CD4-positive, alpha-beta T cell (primary cell): ENCODE data around the gene TUB. TPM values are rescaled to one million over a fixed set of nuclear protein-coding genes. Genes with fewer than 3 reads are reported as not detected.

Source experiments
- ATAC-seq: fragments of 200-7000 bp; cut with Tn5 transposase; one replicate; pipeline ENCODE4 v1.10.0; 2022; ENCODE audit warnings: mild to moderate bottlenecking; ENCODE audit not compliant: poor library complexity
- CTCF ChIA-PET: fragments of 350-600 bp; sonication (Branson Sonifier 250); formaldehyde crosslinking; loops from one replicate; lab custom pipeline; 2021; ENCODE audit warnings: antibody characterized with exemption, inconsistent platforms; lab: Charles Lee
- POLR2A ChIA-PET: fragments of 350-600 bp; sonication (Branson Sonifier 250); formaldehyde crosslinking; loops from one replicate; lab custom pipeline; 2021; ENCODE audit warnings: antibody characterized with exemption, inconsistent platforms; lab: Charles Lee
- DNase-seq, 14 experiments: peaks; one replicate each; pipeline ENCODE4 v3.0.0-alpha.2; 2013 to 2020; ENCODE audit warnings: mixed read lengths in 2 of 14
- H3K27ac ChIP-seq, 2 donors: one replicate each; pipeline versions ENCODE4 v1.5.1 to v1.7.0; 2013; ENCODE audit warnings: low read length in 2 of 2, low read depth in 1 of 2, mild to moderate bottlenecking in 1 of 2
- H3K27me3 ChIP-seq, 2 experiments: 1 replicate in 1 of 2; 2 replicates in 1 of 2; pipeline versions ENCODE4 v1.6.1 to v1.7.0; 2013; ENCODE audit warnings: low read length in 2 of 2, control low read depth in 1 of 2, mild to moderate bottlenecking in 1 of 2, moderate library complexity in 1 of 2; ENCODE audit not compliant: insufficient read depth in 2 of 2, control insufficient read depth in 1 of 2
- H3K36me3 ChIP-seq: one replicate; pipeline ENCODE4 v1.6.1; 2013; ENCODE audit warnings: low read length, control low read depth; ENCODE audit not compliant: insufficient read depth
- H3K4me1 ChIP-seq: one replicate; pipeline ENCODE4 v1.6.1; 2013; ENCODE audit warnings: low read length, control low read depth; ENCODE audit not compliant: insufficient read depth
- H3K4me3 ChIP-seq: one replicate; pipeline ENCODE4 v1.5.1; 2013; ENCODE audit warnings: mild to moderate bottlenecking, low read length, moderate library complexity
- H3K9me3 ChIP-seq, 2 experiments: 1 replicate in 1 of 2; 2 replicates in 1 of 2; pipeline versions ENCODE4 v1.6.1 to v1.7.0; 2013; ENCODE audit warnings: low read length in 2 of 2, mild to moderate bottlenecking in 2 of 2, control low read depth in 1 of 2, moderate library complexity in 1 of 2; ENCODE audit not compliant: control insufficient read depth in 1 of 2, insufficient read depth in 1 of 2
- H3K27ac Mint-ChIP-seq: one replicate; pipeline ENCODE4 v1.8.0; 2020; ENCODE audit warnings: mixed read lengths
- H3K27me3 Mint-ChIP-seq: one replicate; pipeline ENCODE4 v1.8.0; 2021; ENCODE audit warnings: mixed read lengths
- H3K36me3 Mint-ChIP-seq: one replicate; pipeline ENCODE4 v1.8.0; 2021; ENCODE audit warnings: low read depth, mixed read lengths
- H3K4me1 Mint-ChIP-seq: one replicate; pipeline ENCODE4 v1.8.0; 2021; ENCODE audit warnings: low read depth, mixed read lengths
- H3K4me3 Mint-ChIP-seq: one replicate; pipeline ENCODE4 v1.8.0; 2020; ENCODE audit warnings: mild to moderate bottlenecking, mixed read lengths
- H3K9me3 Mint-ChIP-seq: one replicate; pipeline ENCODE4 v1.8.0; 2020; ENCODE audit warnings: mixed read lengths
- CTCF ChIP-seq: fragments of 200-600 bp; IDR thresholded peaks from one replicate; pipeline ENCODE4 v1.8.0; 2022; ENCODE audit warnings: antibody characterized with exemption, mild to moderate bottlenecking
- intact Hi-C, 2 experiments: fragments of 100-400 bp; cut with DNase I in 1 of 2; cut with micrococcal nuclease in 1 of 2; formaldehyde crosslinking; loops; one replicate each; pipeline versions ENCODE4 v1.15.1 to v1.9.0; 2023 to 2025; cut with DNase I, micrococcal nuclease
- total RNA-seq, 174 experiments: library from RNA in 2 of 174; stranded (reverse) in 2 of 174; gene quantifications; one replicate each; pipeline ENCODE4 v1.2.3 and lab custom pipeline; 2021 to 2026

TUB gene
- total RNA-seq, 2 experiments from 2014 or later = 0.08 TPM; not detected in 1

- Mint-ChIP-seq H3K27ac (no peak overlapping the region), H3K27me3 (peaks cover 34% of the 10 kb centered on the region), H3K4me3 (no peak overlapping the region), H3K36me3 (no peaks in the 10 kb centered on the region), H3K9me3 (no peaks in the 10 kb centered on the region), H3K4me1 (no peaks in the 10 kb centered on the region)
- Histone ChIP-seq H3K4me1 (no peaks in the 10 kb centered on the region), H3K4me3 (no peak overlapping the region), H3K9me3 (no peaks in the 10 kb centered on the region), H3K27ac (no peak overlapping the region), H3K27me3 (peaks cover 0 to 2% of the 10 kb centered on the region in 2 experiments), H3K36me3 (no peaks in the 10 kb centered on the region)
- CTCF ChIA-PET = interaction anchor here (1.0 to 1.1 kb wide), 2 partner anchors 8 to 15 kb away, joined by 3 to 5 read pairs; no protein-coding TSS in a partner anchor
- POLR2A ChIA-PET = no interaction called here
- no peak for TF ChIP-seq CTCF
- ATAC-seq (no peak), DNase-seq (no peak)
- intact Hi-C loops = no loop called here
Measured at GRCh38 chr11:8041576-8041975, 39.4 kb upstream of the TUB start.

- H3K36me3 Mint-ChIP-seq = no peaks in the 10 kb centered on the region
- no peaks in the 10 kb centered on the region for H3K4me1 Mint-ChIP-seq
- DNase-seq (no peak), ATAC-seq (no peak)
- intact Hi-C loops = no loop called here
- ChIA-PET CTCF (no interaction called here), POLR2A (no interaction called here)
- Histone ChIP-seq H3K9me3 (no peaks in the 10 kb centered on the region), H3K4me3 (no peak overlapping the region), H3K4me1 (no peaks in the 10 kb centered on the region), H3K27ac (no peak overlapping the region), H3K36me3 (no peaks in the 10 kb centered on the region), H3K27me3 (peaks cover 0 to 2% of the 10 kb centered on the region in 2 experiments)
- H3K27me3 Mint-ChIP-seq = peaks cover 34% of the 10 kb centered on the region
- no peak overlapping the region for H3K27ac Mint-ChIP-seq
- TF ChIP-seq CTCF = no peak
- H3K4me3 Mint-ChIP-seq = no peak overlapping the region
- H3K9me3 Mint-ChIP-seq = no peaks in the 10 kb centered on the region
Measured at GRCh38 chr11:8043756-8044155, 37.3 kb upstream of the TUB start.

- ChIA-PET POLR2A (no interaction called here), CTCF (no interaction called here)
- Mint-ChIP-seq H3K27me3 (peaks cover 29% of the 10 kb centered on the region), H3K9me3 (no peaks in the 10 kb centered on the region), H3K36me3 (no peaks in the 10 kb centered on the region), H3K4me1 (no peaks in the 10 kb centered on the region), H3K4me3 (no peak overlapping the region), H3K27ac (no peak overlapping the region)
- ATAC-seq (no peak), DNase-seq (no peak)
- Histone ChIP-seq H3K27me3 (no peaks in the 10 kb centered on the region), H3K9me3 (no peaks in the 10 kb centered on the region), H3K4me3 (no peak overlapping the region), H3K27ac (no peak overlapping the region), H3K4me1 (no peaks in the 10 kb centered on the region), H3K36me3 (no peaks in the 10 kb centered on the region)
- intact Hi-C loops = no loop called here
- TF ChIP-seq CTCF = no peak
Measured at GRCh38 chr11:8045839-8046238, 35.2 kb upstream of the TUB start.
